H9 (cell line): ENCODE data around the gene CAV2. TPM values are rescaled to one million over a fixed set of nuclear protein-coding genes. Genes with fewer than 3 reads are reported as not detected.

Source experiments
- DNase-seq: peaks from one replicate; pipeline ENCODE4 v3.0.0-alpha.2; 2017
- H2AFZ ChIP-seq: one replicate; pipeline ENCODE4 v1.6.1; 2013; ENCODE audit warnings: mild to moderate bottlenecking, low read length, control low read depth, moderate library complexity
- H2AK5ac ChIP-seq: 2 replicates; pipeline ENCODE4 v1.6.1; 2013; ENCODE audit warnings: low read length, control low read depth, mixed read lengths; ENCODE audit not compliant: insufficient read length
- H2BK120ac ChIP-seq: one replicate; pipeline ENCODE4 v1.6.1; 2013; ENCODE audit warnings: low read depth, mild to moderate bottlenecking, low read length, control low read depth, inconsistent platforms; ENCODE audit not compliant: poor library complexity, severe bottlenecking
- H2BK12ac ChIP-seq: 2 replicates; pipeline ENCODE4 v1.6.1; 2013; ENCODE audit warnings: low read length, control low read depth, mixed read lengths, low read depth; ENCODE audit not compliant: insufficient read length
- H2BK15ac ChIP-seq: 2 replicates; pipeline ENCODE4 v1.6.1; 2013; ENCODE audit warnings: low read depth, low read length, control low read depth
- H2BK20ac ChIP-seq: one replicate; pipeline ENCODE4 v1.6.1; 2013; ENCODE audit warnings: low read depth, mild to moderate bottlenecking, low read length, control low read depth, inconsistent platforms; ENCODE audit not compliant: poor library complexity, severe bottlenecking
- H2BK5ac ChIP-seq: 2 replicates; pipeline ENCODE4 v1.6.1; 2013; ENCODE audit warnings: low read length, control low read depth, mixed read lengths; ENCODE audit not compliant: insufficient read length
- H3K14ac ChIP-seq: 2 replicates; pipeline ENCODE4 v1.6.1; 2013; ENCODE audit warnings: low read length, control low read depth; ENCODE audit not compliant: insufficient read depth
- H3K18ac ChIP-seq: 2 replicates; pipeline ENCODE4 v1.6.1; 2013; ENCODE audit warnings: low read depth, mild to moderate bottlenecking, mixed read lengths, low read length, control low read depth; ENCODE audit not compliant: insufficient read length
- H3K23ac ChIP-seq: 2 replicates; pipeline ENCODE4 v1.6.1; 2013; ENCODE audit warnings: low read length, control low read depth, mixed read lengths, low read depth; ENCODE audit not compliant: insufficient read length
- H3K23me2 ChIP-seq: 2 replicates; pipeline ENCODE4 v1.6.1; 2013; ENCODE audit warnings: low read depth, mild to moderate bottlenecking, mixed read lengths, low read length, control low read depth; ENCODE audit not compliant: insufficient read length, poor library complexity, severe bottlenecking
- H3K27ac ChIP-seq: 2 replicates; pipeline ENCODE4 v1.5.1; 2013; ENCODE audit warnings: low read length, control low read depth, mixed read lengths, low read depth; ENCODE audit not compliant: insufficient read length
- H3K27me3 ChIP-seq: 2 replicates; pipeline ENCODE4 v1.6.1; 2013; ENCODE audit warnings: low read length, control low read depth, inconsistent platforms; ENCODE audit not compliant: insufficient read depth
- H3K4ac ChIP-seq: 2 replicates; pipeline ENCODE4 v1.6.1; 2013; ENCODE audit warnings: low read depth, mild to moderate bottlenecking, control low read depth, inconsistent platforms, low read length, moderate library complexity
- H3K4me1 ChIP-seq: 2 replicates; pipeline ENCODE4 v1.6.1; 2013; ENCODE audit warnings: low read length, control low read depth, inconsistent platforms; ENCODE audit not compliant: insufficient read depth
- H3K4me2 ChIP-seq: 2 replicates; pipeline ENCODE4 v1.6.1; 2013; ENCODE audit warnings: low read length, control low read depth, mixed read lengths; ENCODE audit not compliant: insufficient read length, insufficient read depth
- H3K56ac ChIP-seq: 2 replicates; pipeline ENCODE4 v1.6.1; 2013; ENCODE audit warnings: low read depth, mild to moderate bottlenecking, mixed read lengths, low read length, control low read depth; ENCODE audit not compliant: insufficient read length
- H3K79me1 ChIP-seq: 2 replicates; pipeline ENCODE4 v1.6.1; 2013; ENCODE audit warnings: low read depth, mild to moderate bottlenecking, moderate library complexity, low read length, control low read depth, inconsistent platforms; ENCODE audit not compliant: insufficient read depth, poor library complexity, severe bottlenecking
- H3K79me2 ChIP-seq: 2 replicates; pipeline ENCODE4 v1.6.1; 2013; ENCODE audit warnings: low read length, control low read depth, inconsistent platforms; ENCODE audit not compliant: insufficient read depth
- H3K9ac ChIP-seq: 2 replicates; pipeline ENCODE4 v1.6.1; 2013; ENCODE audit warnings: low read length, control low read depth, mixed read lengths; ENCODE audit not compliant: insufficient read length; ENCODE audit errors: extremely low read depth
- H3K9me3 ChIP-seq: one replicate; pipeline ENCODE4 v1.6.1; 2013; ENCODE audit warnings: low read depth, low read length, inconsistent platforms; ENCODE audit not compliant: control insufficient read depth
- H3T11ph ChIP-seq: one replicate; pipeline ENCODE4 v1.6.1; 2013; ENCODE audit warnings: mild to moderate bottlenecking, low read length, control low read depth, inconsistent platforms
- H4K20me1 ChIP-seq: one replicate; pipeline ENCODE4 v1.6.1; 2013; ENCODE audit not compliant: control insufficient read depth, insufficient read length, insufficient read depth
- H4K5ac ChIP-seq: 2 replicates; pipeline ENCODE4 v1.6.1; 2013; ENCODE audit warnings: low read depth, mild to moderate bottlenecking, mixed read lengths, low read length, control low read depth; ENCODE audit not compliant: insufficient read length
- H4K8ac ChIP-seq: replicated peaks from 2 replicates; pipeline ENCODE4 v1.6.1; 2013; ENCODE audit warnings: low read length, control low read depth, mixed read lengths, low read depth; ENCODE audit not compliant: insufficient read length
- H4K91ac ChIP-seq: 2 replicates; pipeline ENCODE4 v1.6.1; 2013; ENCODE audit warnings: low read depth, mild to moderate bottlenecking, moderate library complexity, mixed read lengths, low read length, control low read depth; ENCODE audit not compliant: insufficient read length
- H3K27ac Mint-ChIP-seq, 3 experiments: 2 replicates in 2 of 3; 3 replicates in 1 of 3; pipeline ENCODE4 v1.8.0; 2020 to 2021; ENCODE audit warnings: mixed read lengths in 3 of 3, mild to moderate bottlenecking in 1 of 3, moderate library complexity in 1 of 3
- H3K27me3 Mint-ChIP-seq: 2 replicates; pipeline ENCODE4 v1.8.0; 2021; ENCODE audit warnings: low read depth, mild to moderate bottlenecking, moderate library complexity, mixed read lengths
- H3K36me3 Mint-ChIP-seq, 3 experiments: 2 replicates in 2 of 3; 3 replicates in 1 of 3; pipeline ENCODE4 v1.8.0; 2020 to 2021; ENCODE audit warnings: low read depth in 3 of 3, mixed read lengths in 3 of 3; ENCODE audit not compliant: insufficient read depth in 1 of 3
- H3K4me1 Mint-ChIP-seq, 2 experiments: 2 replicates each; pipeline ENCODE4 v1.8.0; 2020; ENCODE audit warnings: mixed read lengths in 2 of 2
- H3K4me3 Mint-ChIP-seq, 2 experiments: 2 replicates in 1 of 2; 3 replicates in 1 of 2; pipeline ENCODE4 v1.8.0; 2020 to 2021; ENCODE audit warnings: mild to moderate bottlenecking in 2 of 2, mixed read lengths in 2 of 2, moderate library complexity in 1 of 2
- H3K9me3 Mint-ChIP-seq, 2 experiments: 2 replicates in 1 of 2; 3 replicates in 1 of 2; pipeline ENCODE4 v1.8.0; 2020; ENCODE audit warnings: mild to moderate bottlenecking in 2 of 2, mixed read lengths in 2 of 2, moderate library complexity in 1 of 2
- CTCF ChIP-seq: fragments of 200-600 bp; sonication (generic); conservative IDR thresholded peaks from 3 replicates; pipeline ENCODE4 v1.8.0; 2021; ENCODE audit warnings: antibody characterized with exemption, mild to moderate bottlenecking
- WGBS: extraction: QIAGEN DNeasy Blood & Tissue Kit; methylation state at CpG from one replicate; pipeline ENCODE4 v1.1.7; 2013; ENCODE audit warnings: missing lambda C conversion rate, low lambda C conversion rate, mixed read lengths; ENCODE audit not compliant: insufficient read length; ENCODE audit errors: extremely low coverage; 5-methylcytosine and 5-hydroxymethylcytosine counted together
- total RNA-seq: library from RNA; stranded (reverse); gene quantifications from 2 replicates; pipeline ENCODE4 v1.2.1, GENCODE V29; 2021

CAV2 gene
- total RNA-seq, 1 experiment from 2014 or later: 3.7 TPM

DNA sequence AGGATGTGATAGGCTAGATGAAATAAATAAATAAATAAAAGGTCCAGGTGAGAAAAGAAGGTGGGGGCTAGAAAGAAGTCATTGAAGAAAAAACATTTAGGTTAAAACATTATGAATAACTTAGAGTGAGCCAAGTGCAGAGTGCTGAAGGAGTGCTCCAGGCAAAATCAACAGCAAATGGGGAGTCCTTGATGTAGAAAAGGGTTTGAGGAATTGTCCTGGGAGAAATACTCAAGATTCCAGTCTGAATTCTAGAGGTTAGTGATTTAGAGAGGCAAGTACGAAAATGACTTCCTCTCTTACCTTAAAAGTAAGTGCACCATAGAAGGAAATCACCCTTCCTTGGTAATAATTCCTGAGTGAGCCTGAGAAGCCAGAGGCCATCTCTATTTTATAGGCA, 44.9 kb downstream of the CAV2 start:
- Mint-ChIP-seq H3K36me3 (no peaks in the 10 kb centered on the region), H3K4me3 (no peak overlapping the region), H3K27me3 (no peaks in the 10 kb centered on the region), H3K4me1 (no peaks in the 10 kb centered on the region), H3K9me3 (no peaks in the 10 kb centered on the region), H3K27ac (peak overlapping the region in 1 of 3 experiments; percentile 34; a peak in 1 of 7 replicates)
- Histone ChIP-seq H3K9ac (no peak overlapping the region), H4K91ac (no peak overlapping the region), H4K5ac (no peak overlapping the region), H4K20me1 (no peaks in the 10 kb centered on the region), H2BK20ac (no peak overlapping the region), H3K56ac (no peak overlapping the region), H3T11ph (no peak overlapping the region), H2BK15ac (no peak overlapping the region), H3K23ac (no peak overlapping the region), H2BK12ac (no peak overlapping the region), H2AFZ (no peak overlapping the region), H3K79me1 (no peaks in the 10 kb centered on the region), H2BK5ac (no peak overlapping the region), H3K27me3 (no peaks in the 10 kb centered on the region; the same call in 1 of the 2 replicates), H3K4me1 (no peaks in the 10 kb centered on the region), H2AK5ac (no peak overlapping the region), H3K4me2 (no peak overlapping the region), H3K18ac (no peak overlapping the region), H3K4ac (no peak overlapping the region), H3K27ac (no peak overlapping the region), H2BK120ac (no peak overlapping the region), H3K14ac (no peak overlapping the region), H3K9me3 (no peaks in the 10 kb centered on the region), H4K8ac (no peak overlapping the region), H3K79me2 (no peaks in the 10 kb centered on the region), H3K23me2 (no peaks in the 10 kb centered on the region)
- TF ChIP-seq CTCF: no peak
- DNase-seq: no peak
- no CpG with 5 or more reads among the region's 1 CpG for WGBS
